HG03066 (cell line): ENCODE results near the gene LOC128125822.

ENCODE experiments used
- ATAC-seq: cut with Tn5 transposase; IDR thresholded peaks from one replicate; pipeline ENCODE4 v1.9.1; 2021; ENCODE audit warnings: low read depth; ENCODE audit not compliant: unreplicated experiment

LOC128125822 gene

DNA sequence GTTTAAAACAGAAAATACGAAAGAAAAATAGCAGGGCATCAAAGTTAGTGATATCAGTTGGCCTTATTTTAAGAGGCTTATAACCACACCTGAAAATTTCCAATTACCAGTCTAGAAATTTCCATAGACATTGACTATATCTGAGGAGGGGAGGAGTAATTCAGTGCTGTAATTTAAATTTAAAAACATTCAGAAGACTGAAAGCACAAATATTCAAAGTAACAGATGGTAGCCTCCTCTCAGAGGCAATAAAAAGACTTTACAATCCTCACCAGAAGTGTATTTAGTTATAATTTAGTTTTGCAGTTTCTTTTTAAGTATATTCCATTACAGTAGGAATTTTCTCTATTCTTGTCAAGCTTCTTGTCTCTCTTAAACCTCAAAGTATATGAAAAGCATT is 18.4 kb upstream of the LOC128125822 start:
- no peak for ATAC-seq

DNA sequence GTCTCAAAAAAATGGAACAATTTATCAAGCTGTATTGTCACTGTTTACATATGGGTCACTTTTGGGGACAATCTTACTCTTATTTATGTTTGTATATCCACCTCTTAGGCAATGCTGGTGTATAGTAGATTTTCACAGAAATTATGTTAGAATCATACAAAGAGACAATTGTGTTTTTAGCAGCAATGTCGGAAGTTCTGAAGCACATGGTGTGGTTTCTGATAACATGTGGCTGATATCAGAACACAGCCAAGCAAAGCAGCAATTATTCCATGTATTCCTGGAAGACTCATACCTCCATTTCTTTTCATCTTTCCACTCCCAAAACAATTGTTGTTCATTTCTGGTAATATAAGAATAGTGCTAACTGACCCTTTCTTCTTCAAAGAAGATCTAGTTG is 17.5 kb upstream of the LOC128125822 start:
- no peak for ATAC-seq

DNA sequence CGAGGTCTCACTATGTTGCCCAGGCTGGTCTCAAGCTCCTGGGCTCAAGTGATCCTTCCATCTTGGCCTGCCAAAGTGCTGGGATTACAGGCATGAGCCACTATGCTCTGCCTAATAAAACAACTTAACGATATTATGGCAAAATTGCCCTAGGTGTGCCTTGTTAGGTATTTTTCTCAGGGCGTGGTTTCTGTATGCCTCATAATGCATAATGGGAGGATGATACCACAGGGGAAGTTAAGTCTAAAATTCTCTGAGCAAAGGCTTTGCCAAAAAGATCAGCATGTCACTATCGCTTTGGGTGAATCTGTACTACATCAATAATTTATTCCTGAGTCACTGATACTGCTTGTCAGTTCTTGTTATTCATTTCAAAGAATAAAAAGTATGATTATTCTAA is 15.9 kb upstream of the LOC128125822 start:
- no peak for ATAC-seq

DNA sequence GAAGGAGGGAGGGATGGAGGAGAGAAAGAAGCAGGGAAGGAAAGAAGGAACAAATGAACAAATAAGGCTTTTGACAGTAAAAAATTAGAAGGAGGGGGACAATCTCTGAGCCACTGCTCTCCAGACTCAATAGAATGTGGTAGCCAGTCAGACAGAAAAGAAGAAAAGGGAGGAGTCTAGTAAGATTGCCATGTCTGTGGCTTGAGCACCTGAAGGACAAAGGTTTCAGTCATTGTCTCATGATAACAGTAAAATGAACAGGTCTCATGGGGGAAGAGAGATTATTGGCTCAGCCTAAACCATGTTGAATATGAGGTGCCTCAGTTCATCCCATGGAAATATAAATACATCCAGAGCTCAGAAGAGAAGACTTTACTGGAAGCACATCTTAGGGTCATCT is 14.0 kb upstream of the LOC128125822 start:
- peak; percentile 71 for ATAC-seq

DNA sequence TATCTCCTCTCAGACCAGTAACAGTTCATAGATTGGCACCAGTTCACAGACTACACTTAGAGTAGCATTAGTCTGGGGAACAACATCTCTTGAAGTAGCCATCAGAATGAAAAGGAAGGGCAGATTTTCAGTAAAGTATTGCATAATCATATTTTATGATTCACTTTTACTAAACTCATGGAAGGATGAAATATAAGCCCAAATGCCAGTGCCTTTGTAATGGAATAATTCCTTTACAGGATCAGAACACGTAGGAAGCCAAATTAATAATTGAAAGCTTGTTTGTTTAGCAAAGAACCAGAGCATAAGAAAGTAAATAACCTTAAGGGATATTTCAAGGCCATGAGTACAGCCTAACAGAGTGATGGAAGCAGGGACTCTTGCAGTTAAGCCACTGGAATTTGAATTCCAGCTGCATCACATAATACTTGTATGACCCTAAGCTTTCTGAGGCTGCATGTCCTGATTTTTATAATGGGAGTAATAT is 11.4 kb upstream of the LOC128125822 start:
- ATAC-seq, result no peak

DNA sequence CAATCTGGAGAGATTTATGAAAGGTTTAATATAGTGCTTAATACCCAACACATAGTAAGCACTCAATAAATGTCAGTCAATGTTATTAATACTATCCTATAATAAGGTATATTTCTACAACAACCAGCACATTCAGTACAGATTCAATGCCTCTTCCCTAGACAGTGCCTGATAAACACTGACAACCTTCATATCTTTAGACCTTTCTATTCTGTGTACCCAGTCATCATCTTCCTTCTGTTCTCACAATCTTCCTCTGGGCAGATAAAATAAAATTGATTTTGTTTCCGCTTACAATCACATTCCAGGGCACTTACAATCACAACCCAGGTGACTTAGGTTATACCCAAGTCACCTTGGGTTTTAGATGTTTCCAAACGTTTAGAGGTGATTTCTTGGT is 11.0 kb upstream of the LOC128125822 start:
- ATAC-seq, result no peak

DNA sequence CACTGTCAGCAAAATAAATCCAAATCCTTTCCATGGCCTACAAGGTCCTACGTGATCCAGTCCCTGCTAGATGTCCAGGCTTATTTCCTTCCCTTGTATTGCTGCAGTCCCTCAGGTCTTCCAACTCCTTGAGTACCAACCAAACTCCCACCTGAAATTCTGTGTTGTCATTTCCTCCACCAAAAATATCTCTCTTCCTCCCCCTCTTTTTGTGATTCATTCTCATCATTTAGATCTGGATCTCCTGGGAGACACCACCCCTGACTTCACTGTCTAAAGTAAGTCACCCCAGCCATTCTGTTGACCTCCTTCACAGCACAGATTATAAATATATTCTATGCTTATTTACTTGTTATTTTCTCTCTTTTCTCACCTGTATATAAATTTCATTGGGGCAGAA is 9.0 kb upstream of the LOC128125822 start:
- ATAC-seq, result no peak

DNA sequence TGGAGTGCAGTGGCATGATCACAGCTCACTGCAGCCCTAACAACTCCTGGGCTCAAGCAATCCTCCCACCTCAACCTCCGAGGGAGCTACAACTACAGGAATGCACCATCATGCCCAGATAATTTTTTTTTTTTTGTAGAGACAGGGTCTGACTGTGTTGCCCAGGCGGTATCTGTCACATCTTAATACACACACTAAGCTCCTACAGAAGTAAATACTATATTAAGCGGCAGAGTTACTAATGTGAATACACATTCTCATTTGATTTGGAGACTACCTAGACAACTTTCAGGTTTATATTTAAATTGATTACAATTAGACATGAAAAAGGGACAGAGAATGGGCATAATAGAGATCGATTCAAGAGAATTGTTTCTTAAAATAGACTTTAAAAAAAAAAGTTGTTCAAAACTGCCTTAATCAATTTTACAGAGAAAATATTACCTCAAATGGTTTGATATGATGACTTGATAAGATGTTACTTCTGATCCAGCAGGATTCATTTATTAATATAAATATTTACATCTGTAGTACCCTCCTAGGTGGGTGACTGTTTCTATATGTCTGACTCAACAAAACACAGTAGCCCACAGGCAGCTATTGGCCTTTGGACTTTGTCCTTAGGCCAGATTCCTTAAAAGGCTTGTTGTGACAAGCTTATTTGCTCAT is 7.1 kb upstream of the LOC128125822 start:
- no peak for ATAC-seq

DNA sequence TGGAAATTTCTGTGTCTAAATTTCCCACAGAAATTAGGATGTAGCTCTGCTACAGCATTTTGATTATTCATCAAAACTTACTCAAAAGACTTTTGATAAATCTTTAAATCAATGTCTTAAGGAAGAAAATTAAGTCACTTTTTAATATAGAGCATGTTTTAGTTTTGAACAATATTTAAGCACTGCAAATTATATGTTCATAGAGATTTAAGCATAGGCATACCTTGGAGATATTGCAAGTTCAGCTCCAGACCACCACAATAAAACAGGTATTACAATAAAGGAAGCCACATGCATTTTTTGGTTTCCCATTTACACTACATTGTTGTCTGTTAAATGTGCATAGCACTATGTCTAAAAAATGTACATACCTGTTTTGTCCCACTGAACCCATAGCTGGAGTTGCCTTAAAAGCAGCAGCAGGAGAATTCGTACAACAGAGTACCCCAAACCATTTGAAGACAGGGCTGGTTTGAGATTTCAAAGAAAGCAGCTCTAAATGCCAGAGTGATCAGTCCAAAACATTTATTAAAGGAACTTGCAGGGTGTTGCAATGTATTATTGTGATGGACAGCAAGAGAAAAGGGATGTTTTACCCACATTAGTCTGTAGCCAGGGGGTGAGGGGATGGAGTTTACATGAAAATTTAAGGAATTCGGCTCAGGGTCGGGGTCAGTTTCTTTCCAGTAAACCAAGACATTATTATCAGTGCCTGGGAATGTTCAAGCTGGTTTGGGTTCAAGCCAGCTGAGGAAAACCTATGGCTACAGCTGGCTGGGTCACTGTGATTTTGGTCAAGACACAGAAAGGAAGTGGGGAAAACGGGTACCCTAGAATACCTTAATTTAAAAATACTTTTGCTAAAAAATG is 6.3 kb upstream of the LOC128125822 start:
- no peak for ATAC-seq

DNA sequence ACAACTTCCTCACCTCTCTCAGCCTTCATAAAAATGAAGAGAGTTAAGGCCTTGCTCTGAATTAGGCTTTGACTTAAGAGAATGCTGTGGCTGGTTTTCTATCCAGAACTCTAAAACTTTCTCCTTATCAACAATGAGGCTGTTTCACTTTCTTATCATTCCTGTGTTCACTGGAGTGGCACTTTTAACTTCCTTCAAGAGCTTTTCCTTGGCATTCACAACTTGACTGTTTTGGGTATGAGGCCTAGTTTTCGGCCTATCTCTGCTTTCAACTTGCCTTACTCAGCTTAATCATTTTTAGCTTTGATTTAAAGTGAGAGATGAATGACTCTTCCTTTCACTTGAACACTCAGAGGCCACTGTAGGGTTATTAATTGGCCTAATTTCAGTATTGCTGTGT is 4.3 kb upstream of the LOC128125822 start:
- ATAC-seq, result no peak

DNA sequence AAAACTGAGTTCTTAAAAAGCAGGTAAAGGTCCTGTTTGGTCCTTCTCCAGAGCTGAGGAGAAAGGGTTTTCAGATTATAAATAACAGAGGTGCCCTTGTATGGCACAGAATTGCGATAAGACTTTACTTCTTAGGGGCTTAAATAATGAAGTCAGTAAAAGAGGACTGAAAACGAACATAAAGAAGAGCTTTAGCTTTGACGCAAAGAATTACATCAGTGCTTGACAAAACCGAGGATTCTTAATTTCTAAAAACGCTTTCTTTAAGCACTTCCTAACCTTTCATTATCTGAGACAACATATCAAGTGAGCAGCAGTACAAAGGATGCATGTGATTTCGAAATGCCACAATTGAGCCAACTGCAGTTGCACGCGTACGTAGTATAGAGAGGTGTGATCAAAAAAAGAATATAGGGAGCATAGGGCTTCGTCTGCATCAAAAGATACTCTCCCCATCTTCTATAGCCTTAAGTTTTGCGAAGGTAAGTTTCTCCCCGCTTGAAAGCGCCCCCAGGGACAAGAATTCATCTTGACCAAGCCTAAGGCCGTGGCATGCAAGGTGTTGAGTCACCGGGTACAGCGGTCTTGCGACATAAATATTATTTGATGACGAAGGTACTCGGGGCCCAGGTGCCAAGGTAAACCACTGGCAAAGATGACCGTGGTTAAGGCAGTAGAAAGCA is 778 bp upstream of the LOC128125822 start:
- ATAC-seq, result peak; percentile 2

DNA sequence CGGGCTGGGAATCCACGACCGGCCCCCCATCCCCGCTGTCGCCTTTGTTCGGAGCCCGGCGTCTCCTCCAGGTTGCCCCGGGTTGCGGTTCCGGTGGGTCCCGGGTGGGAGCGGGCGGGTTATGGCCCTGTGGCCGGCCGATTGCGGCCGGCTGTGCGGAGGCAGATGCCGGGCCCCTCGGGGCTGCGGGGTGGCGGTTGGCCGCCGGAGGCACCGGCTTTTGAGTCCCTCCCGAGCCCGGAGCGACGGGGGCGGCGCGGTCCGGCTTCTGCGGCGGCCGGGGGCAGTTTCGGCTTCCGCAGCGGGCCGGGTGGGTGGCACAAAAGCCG is 431 bp downstream of the LOC128125822 start:
- ATAC-seq, result peak; percentile 5

DNA sequence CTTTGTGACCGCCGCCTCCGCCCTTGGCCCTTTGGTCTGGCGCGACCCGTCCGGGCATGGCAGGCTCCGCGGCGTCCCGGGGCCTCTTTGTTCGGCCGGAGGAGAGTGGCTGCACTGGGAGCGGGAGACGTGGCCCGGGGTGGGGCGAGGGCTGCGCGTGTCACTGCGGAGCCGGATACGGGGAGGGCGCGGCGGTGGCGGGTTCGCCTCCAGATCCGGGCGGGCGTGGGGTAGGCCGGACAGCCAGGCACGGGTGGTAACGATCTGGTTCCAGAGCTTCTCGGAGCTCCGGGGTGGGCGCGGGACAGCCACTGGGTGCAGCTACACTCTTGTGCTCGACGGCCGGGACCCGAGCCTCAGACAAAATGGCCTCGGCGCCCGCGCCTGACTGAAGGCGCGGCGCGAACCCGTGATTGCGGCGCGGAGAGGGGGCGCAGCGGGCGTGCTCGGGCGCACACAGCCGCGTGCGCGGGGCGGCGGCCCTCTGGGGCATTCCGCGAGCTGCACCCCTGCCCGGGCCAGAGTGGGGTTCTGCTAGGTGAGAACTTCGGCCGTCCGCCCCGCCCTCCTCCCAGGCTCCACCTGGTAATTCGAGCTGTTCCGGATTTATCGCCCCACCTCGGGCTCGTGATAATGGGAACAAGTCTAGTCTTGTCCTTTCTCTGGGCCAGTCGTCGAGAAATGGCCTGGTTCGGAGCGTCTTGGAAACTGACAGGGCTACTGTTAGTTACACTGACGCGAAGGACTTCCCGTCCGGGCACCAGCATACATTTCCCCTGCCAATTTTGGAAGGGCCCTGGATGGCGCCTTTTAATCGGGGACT is 1.0 kb downstream of the LOC128125822 start:
- ATAC-seq, result peak; percentile 48

DNA sequence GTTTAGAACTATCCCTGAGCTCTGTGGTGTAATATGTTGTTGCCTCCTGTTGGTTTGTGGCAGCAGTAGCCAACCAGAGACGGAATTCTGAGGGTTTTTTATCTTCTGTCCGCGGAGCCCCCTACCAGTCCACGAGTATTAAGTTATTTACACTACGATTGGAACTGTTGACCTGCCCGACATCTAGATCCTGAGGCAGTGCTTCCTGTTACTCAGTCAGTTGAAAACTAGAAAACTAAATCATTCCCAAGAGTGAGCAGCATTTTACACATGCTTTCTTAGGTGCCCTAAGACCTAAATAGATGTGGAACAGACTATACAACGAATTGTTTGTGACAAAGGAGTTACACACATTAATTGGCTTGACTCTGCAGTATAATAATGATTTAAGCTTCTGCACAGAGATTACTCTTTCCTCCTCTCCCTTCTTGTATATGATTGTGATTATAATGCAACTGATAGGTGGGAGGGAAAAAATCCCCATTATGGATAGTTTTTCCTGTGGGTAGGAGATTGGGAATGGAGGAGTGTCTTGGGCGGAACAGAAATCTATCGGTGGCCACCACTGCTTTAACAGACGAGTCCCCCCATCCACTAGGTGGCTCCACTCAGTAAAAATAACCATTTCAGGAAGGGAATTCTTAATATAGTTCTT is 1.7 kb downstream of the LOC128125822 start:
- ATAC-seq, result no peak

DNA sequence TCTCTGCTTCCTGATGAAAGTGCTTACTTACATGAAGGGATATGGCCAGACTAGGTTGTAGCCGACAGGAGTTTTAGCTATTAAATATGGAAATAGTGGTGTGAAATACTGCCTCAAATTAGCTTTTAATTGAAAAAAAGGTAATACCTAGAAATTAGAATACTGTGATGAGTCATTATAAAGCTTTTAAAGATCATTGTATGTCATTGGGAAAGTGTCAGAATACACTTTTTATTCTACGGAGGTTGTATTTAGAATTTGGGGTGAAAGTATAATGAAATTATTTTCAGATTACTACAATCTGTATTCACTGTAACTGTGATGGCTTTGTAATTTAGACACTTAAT is 2.2 kb downstream of the LOC128125822 start:
- no peak for ATAC-seq

DNA sequence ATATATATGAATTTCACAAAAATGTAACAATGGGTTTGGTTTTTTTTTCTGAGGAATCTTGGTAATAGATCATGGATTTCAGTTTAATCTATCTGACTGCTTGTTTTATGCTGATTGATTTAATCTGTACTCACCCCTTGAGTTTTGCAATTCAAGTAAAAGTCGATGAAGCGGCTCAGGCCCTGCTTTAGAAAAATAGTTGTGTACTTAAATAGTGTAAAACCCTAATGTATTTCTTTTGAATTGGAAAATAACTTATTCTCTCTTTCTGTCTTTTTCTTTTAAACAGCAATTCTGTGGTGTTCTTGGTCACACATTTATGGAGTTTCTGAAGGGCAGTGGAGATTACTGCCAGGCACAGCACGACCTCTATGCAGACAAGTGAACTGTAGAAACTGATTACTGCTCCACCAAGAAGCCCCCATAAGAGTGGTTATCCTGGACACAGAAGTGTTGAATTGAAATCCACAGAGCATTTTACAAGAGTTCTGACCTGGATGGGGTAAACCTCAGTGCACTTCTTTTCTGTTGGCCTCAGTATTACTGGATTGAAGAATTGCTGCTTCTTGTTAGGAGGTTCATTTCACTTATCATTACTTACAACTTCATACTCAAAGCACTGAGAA is 4.0 kb downstream of the LOC128125822 start:
- no peak for ATAC-seq

DNA sequence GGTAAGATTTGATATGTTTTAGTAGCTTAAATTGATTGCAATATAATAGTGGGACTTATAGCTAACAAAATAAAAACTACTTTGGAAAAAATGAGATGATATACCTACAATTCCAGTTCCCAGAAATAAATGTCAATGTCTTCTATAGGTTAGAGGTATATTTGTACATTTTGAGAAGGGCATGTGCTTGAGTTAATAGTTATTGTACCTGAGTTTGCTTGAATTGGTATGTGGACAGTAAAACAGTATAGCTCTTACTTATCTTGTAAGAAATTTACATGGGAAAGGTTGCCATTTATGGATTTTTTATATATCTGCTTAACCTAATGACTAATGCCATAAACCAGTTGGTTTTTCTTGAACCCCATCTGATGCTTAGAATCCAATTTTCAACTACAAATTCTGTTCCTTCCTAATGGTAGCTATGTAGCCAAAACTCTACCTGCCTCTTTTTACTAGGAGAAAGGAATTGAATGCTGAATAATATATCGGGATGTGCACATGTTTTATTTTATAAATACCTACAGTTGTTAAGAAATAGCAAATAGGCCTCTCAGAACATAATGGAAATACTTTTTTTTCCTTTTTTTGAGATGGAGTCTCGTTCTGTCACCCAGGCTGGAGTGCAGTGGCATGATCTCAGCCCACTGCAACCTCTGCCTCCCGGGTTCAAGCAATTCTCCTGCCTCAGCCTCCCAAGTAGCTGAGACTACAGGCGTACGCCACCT is 4.9 kb downstream of the LOC128125822 start:
- no peak for ATAC-seq

DNA sequence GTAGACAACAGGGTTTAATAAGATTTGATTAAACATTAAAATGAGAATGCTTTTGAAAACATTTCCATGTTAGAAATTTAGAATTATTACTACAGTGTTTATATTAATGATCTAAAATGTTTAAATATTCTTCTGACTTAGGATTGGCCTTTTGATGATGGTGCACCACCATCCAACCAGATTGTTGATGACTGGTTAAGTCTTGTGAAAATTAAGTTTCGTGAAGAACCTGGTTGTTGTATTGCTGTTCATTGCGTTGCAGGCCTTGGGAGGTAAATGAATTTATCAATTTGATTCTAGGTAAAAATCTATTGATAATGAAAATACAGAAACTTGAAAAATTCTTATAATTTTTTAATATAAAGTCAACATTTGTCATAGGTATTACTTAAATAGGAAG is 6.5 kb downstream of the LOC128125822 start:
- no peak for ATAC-seq
